Measurements from ENCODE around the gene KCNK18.

Gene KCNK18

GRCh38 chr10:117164592-117165537 lies 32.4 kb upstream of the KCNK18 start:
- peaks cover 99% of the 10 kb centered on the region for H3K27me3 Mint-ChIP-seq (ENCODE audit: low read depth)
- H3K4me3 Mint-ChIP-seq: peak overlapping the region; percentile 35 to 73 (median 66)
- TF ChIP-seq, protein P1, sequence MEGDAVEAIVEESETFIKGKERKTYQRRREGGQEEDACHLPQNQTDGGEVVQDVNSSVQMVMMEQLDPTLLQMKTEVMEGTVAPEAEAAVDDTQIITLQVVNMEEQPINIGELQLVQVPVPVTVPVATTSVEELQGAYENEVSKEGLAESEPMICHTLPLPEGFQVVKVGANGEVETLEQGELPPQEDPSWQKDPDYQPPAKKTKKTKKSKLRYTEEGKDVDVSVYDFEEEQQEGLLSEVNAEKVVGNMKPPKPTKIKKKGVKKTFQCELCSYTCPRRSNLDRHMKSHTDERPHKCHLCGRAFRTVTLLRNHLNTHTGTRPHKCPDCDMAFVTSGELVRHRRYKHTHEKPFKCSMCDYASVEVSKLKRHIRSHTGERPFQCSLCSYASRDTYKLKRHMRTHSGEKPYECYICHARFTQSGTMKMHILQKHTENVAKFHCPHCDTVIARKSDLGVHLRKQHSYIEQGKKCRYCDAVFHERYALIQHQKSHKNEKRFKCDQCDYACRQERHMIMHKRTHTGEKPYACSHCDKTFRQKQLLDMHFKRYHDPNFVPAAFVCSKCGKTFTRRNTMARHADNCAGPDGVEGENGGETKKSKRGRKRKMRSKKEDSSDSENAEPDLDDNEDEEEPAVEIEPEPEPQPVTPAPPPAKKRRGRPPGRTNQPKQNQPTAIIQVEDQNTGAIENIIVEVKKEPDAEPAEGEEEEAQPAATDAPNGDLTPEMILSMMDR (IDR thresholded peaks at IDR 0.05; ENCODE audit: unreplicated experiment in 3 of 3): no peak
- H3K4me1 Mint-ChIP-seq: peaks cover 26% of the 10 kb centered on the region
- H3K36me3 Mint-ChIP-seq (ENCODE audit: low read depth): no peaks in the 10 kb centered on the region
- peaks cover 6% of the 10 kb centered on the region for H3K9me3 Mint-ChIP-seq
- H3K27ac Mint-ChIP-seq: no peak overlapping the region

- no peak overlapping the region for H3K27ac Mint-ChIP-seq
Measured at GRCh38 chr10:117165538-117166417, 31.5 kb upstream of the KCNK18 start.

DNA sequence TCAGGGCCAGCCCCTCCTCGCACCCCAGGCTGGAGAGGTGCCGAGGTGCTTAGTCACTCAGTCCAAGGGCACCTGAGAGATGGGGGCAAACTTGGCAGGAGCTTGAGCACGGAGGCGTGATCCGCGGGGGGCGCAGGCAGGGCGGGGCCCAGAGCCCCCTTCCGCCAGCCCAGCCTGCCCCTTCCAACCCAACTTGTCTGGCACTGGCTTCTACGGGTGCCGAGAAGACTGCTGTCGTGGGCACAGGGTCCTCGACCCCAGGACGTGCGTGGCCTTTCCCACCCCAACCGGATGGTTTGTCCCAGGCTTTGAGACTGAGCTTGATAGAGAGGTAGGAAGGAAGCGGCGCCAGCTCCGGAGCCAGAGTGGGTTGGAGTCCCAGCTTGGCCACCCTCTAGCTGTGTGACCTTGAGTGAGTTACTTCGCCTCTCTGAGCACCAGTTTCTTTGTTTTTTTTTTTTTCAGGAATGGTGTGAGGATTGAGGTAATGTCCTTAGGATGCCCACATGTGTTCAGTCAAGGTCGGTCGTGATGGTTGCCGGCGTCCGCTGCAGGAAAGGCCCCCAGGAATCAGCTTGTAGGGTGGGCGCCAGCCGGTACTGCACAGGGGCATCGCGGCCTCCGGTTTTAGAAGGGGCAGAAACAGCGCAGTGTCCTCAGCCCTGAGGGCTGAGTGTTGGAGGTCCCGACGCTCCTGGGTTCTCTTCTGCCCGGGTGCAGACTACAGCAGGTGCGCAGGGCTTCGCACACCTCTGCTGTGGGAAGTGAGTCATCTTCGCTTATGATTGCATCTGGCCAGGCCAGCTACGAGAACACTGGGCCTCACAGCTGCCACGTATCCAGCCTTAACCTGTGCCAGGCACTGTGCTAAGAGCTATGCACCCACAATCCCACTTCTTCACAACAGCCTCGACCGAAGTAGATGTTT lies 30.6 kb upstream of the KCNK18 start:
- TF ChIP-seq, protein P1 (IDR thresholded peaks at IDR 0.05; ENCODE audit: unreplicated experiment in 3 of 3): no peak

More at GRCh38 chr10:117165538-117166417, 31.5 kb upstream of the KCNK18 start:
- peaks cover 99% of the 10 kb centered on the region for H3K27me3 Mint-ChIP-seq (ENCODE audit: low read depth)
- peaks cover 3% of the 10 kb centered on the region for H3K9me3 Mint-ChIP-seq
- peaks cover 26% of the 10 kb centered on the region for H3K4me1 Mint-ChIP-seq
- no peaks in the 10 kb centered on the region for H3K36me3 Mint-ChIP-seq (ENCODE audit: low read depth)
- peak overlapping the region; percentile 9 to 46 (median 19) for H3K4me3 Mint-ChIP-seq
- TF ChIP-seq, protein P1 (IDR thresholded peaks at IDR 0.05; ENCODE audit: unreplicated experiment in 3 of 3): peak; percentile 54 to 71 (median 54)

GRCh38 chr10:117167346-117167788 lies 29.9 kb upstream of the KCNK18 start:
- H3K36me3 Mint-ChIP-seq (ENCODE audit: low read depth): no peaks in the 10 kb centered on the region
- peaks cover 24% of the 10 kb centered on the region for H3K4me1 Mint-ChIP-seq
- H3K27ac Mint-ChIP-seq: no peak overlapping the region

More for the DNA sequence above, 30.6 kb upstream of the KCNK18 start:
- Mint-ChIP-seq H3K36me3 (ENCODE audit: low read depth) (no peaks in the 10 kb centered on the region), H3K27ac (no peak overlapping the region), H3K27me3 (ENCODE audit: low read depth) (peaks cover 99% of the 10 kb centered on the region), H3K4me3 (peak overlapping the region; percentile 11 to 52 (median 24)), H3K9me3 (no peaks in the 10 kb centered on the region), H3K4me1 (peaks cover 26% of the 10 kb centered on the region)

More at GRCh38 chr10:117167346-117167788, 29.9 kb upstream of the KCNK18 start:
- TF ChIP-seq, protein P1 (IDR thresholded peaks at IDR 0.05; ENCODE audit: unreplicated experiment in 3 of 3): no peak
- Mint-ChIP-seq H3K27me3 (ENCODE audit: low read depth) (peaks cover 99% of the 10 kb centered on the region), H3K4me3 (peak overlapping the region in 2 of 3 experiments; percentile 53 to 66), H3K9me3 (no peaks in the 10 kb centered on the region)
